MCF 10A (cell line): ENCODE data around the gene MIDN. TPM values are rescaled to one million over a fixed set of nuclear protein-coding genes. Genes with fewer than 3 reads are reported as not detected.

Experiments
- BruUV-seq: library from RNA; stranded (reverse); fragments of 400-500 nt; replicated peaks from 2 replicates; lab custom pipeline; 2021; lab: Mats Ljungman, UMichigan
- CTCF ChIA-PET: fragments of 300-600 bp; sonication (Branson Sonifier 250); formaldehyde crosslinking; extraction: SDS; loops from one replicate; lab custom pipeline; 2021; ENCODE audit warnings: antibody characterized with exemption, inconsistent platforms; lab: Yijun Ruan, JAX
- POLR2A ChIA-PET: fragments of 300-600, 350-650 bp; sonication (Branson Sonifier 250); formaldehyde crosslinking; extraction: SDS; loops from one replicate; lab custom pipeline; 2020; ENCODE audit warnings: antibody characterized with exemption, inconsistent platforms; lab: Yijun Ruan, JAX
- DNase-seq: peaks from one replicate; pipeline ENCODE4 v3.0.0-alpha.2; 2018; ENCODE audit not compliant: unreplicated experiment
- H3K27ac Mint-ChIP-seq: one replicate; pipeline ENCODE4 v1.8.0; 2022; ENCODE audit warnings: mild to moderate bottlenecking, low read depth, mixed read lengths; ENCODE audit not compliant: unreplicated experiment
- H3K27me3 Mint-ChIP-seq: one replicate; pipeline ENCODE4 v1.8.0; 2022; ENCODE audit warnings: mixed read lengths; ENCODE audit not compliant: insufficient read depth, unreplicated experiment
- H3K36me3 Mint-ChIP-seq: one replicate; pipeline ENCODE4 v1.8.0; 2022; ENCODE audit warnings: mild to moderate bottlenecking, moderate library complexity, mixed read lengths; ENCODE audit not compliant: insufficient read depth, unreplicated experiment
- H3K4me1 Mint-ChIP-seq: one replicate; pipeline ENCODE4 v1.8.0; 2022; ENCODE audit warnings: mixed read lengths; ENCODE audit not compliant: insufficient read depth, unreplicated experiment
- H3K4me3 Mint-ChIP-seq: one replicate; pipeline ENCODE4 v1.8.0; 2022; ENCODE audit warnings: mild to moderate bottlenecking, moderate library complexity, mixed read lengths; ENCODE audit not compliant: unreplicated experiment
- H3K9me3 Mint-ChIP-seq: one replicate; pipeline ENCODE4 v1.8.0; 2022; ENCODE audit warnings: mixed read lengths; ENCODE audit not compliant: unreplicated experiment
- intact Hi-C: fragments of 100-400 bp; cut with micrococcal nuclease; formaldehyde crosslinking; loops from 2 replicates; pipeline ENCODE4 v1.14.1; 2022
- total RNA-seq: library from RNA; stranded (reverse); gene quantifications from 2 replicates; pipeline ENCODE4 v1.2.3, GENCODE V29; 2022
- TF ChIP-seq, protein P1 (sequence below): fragments of 200-600 bp; IDR thresholded peaks from one replicate; pipeline ENCODE4 v1.8.0; 2022; ENCODE audit warnings: antibody characterized with exemption, mild to moderate bottlenecking; ENCODE audit not compliant: unreplicated experiment

The MIDN gene
- total RNA-seq, 1 experiment from 2014 or later: 73.6 TPM

DNA sequence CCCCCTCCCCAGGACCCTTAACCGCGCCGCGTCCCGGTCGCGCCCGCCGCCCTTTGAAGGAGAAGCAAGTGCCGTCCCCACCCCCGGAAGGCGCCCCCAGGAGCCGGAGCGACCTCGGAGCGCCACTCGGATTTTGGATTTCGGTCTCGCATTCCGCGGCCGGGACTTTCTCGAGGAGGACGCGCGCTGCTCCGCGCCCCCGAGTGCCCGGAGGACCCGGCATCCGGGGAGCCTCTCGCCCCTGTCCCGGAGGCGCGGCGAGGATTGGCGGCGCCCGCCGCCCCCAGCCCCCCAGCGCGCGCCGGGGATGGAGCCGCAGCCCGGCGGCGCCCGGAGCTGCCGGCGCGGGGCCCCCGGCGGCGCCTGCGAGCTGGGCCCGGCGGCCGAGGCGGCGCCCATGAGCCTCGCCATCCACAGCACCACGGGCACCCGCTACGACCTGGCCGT lies 1.6 kb downstream of the MIDN start:
- ChIA-PET POLR2A (interaction anchor here (0.8 to 2.2 kb wide), 3 partner anchors 17 to 312 kb away, joined by 3 to 17 read pairs (median 7); partner anchors contain the start of gene CIRBP), CTCF (no interaction called here)
- no TSS peak for BruUV-seq
- no peak for DNase-seq
- peaks cover 59% of the 10 kb centered on the region for H3K36me3 Mint-ChIP-seq
- H3K9me3 Mint-ChIP-seq: no peaks in the 10 kb centered on the region
- peak overlapping the region; percentile 86 for H3K4me3 Mint-ChIP-seq
- TF ChIP-seq, protein P1, sequence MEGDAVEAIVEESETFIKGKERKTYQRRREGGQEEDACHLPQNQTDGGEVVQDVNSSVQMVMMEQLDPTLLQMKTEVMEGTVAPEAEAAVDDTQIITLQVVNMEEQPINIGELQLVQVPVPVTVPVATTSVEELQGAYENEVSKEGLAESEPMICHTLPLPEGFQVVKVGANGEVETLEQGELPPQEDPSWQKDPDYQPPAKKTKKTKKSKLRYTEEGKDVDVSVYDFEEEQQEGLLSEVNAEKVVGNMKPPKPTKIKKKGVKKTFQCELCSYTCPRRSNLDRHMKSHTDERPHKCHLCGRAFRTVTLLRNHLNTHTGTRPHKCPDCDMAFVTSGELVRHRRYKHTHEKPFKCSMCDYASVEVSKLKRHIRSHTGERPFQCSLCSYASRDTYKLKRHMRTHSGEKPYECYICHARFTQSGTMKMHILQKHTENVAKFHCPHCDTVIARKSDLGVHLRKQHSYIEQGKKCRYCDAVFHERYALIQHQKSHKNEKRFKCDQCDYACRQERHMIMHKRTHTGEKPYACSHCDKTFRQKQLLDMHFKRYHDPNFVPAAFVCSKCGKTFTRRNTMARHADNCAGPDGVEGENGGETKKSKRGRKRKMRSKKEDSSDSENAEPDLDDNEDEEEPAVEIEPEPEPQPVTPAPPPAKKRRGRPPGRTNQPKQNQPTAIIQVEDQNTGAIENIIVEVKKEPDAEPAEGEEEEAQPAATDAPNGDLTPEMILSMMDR: no peak
- no peak overlapping the region for H3K27ac Mint-ChIP-seq
- peaks cover 5% of the 10 kb centered on the region for H3K4me1 Mint-ChIP-seq
- intact Hi-C loops: loop anchor here (1.0 kb wide), 1 partner anchor 16 kb away; no protein-coding TSS in a partner anchor
- H3K27me3 Mint-ChIP-seq: no peaks in the 10 kb centered on the region

DNA sequence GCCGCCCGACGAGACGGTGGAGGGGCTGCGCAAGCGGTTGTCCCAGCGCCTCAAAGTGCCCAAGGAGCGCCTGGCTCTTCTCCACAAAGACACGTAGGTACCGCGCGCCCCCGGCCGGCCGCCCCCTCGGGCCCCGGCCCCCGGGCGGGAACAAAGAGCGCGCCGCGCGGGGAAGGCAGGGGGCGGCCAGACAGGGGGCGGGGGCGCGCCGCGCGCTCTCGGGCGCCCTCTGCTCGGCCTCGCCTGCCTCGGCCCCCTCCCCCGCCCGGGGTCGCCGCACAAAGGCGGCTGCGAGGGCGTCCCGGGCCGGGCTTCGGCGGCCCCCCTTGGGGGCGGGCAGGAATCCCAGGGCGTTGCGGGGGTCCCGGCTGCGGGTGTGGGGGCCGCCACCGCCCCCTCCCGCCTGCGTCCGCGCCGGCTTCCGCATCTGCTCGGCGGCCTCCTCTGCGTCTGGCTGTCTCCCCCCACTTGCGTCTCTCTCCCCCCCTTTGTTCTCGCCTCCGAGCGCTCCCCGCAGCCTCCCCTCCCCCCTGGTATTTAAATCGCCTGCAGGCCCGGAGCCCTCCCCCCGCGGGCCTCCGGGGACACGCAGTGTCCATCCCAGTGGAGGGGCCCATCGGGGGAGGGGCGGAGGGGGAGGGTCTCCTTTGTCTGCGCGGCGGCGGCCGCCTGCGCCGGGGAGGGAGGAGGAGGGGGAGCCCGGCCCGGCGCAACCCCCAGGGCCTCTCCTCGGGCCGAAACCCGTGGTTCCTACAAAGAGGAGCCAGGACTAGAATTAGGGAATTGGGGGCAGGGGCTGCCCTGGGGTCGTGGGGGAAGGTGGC lies 2.3 kb downstream of the MIDN start:
- peaks cover 5% of the 10 kb centered on the region for H3K4me1 Mint-ChIP-seq
- peak overlapping the region; percentile 86 for H3K4me3 Mint-ChIP-seq
- CTCF ChIA-PET: no interaction called here
- no peak for DNase-seq
- peak overlapping the region; percentile 86 for H3K27ac Mint-ChIP-seq
- peaks cover 65% of the 10 kb centered on the region for H3K36me3 Mint-ChIP-seq
- BruUV-seq: no TSS peak
- TF ChIP-seq, protein P1: no peak
- intact Hi-C loops: no loop called here
- POLR2A ChIA-PET: interaction anchor here (0.6 to 2.7 kb wide), 6 partner anchors 9 to 644 kb away, joined by 3 to 62 read pairs (median 5); partner anchors contain the start of gene CIRBP
- no peaks in the 10 kb centered on the region for H3K27me3 Mint-ChIP-seq
- no peaks in the 10 kb centered on the region for H3K9me3 Mint-ChIP-seq

DNA sequence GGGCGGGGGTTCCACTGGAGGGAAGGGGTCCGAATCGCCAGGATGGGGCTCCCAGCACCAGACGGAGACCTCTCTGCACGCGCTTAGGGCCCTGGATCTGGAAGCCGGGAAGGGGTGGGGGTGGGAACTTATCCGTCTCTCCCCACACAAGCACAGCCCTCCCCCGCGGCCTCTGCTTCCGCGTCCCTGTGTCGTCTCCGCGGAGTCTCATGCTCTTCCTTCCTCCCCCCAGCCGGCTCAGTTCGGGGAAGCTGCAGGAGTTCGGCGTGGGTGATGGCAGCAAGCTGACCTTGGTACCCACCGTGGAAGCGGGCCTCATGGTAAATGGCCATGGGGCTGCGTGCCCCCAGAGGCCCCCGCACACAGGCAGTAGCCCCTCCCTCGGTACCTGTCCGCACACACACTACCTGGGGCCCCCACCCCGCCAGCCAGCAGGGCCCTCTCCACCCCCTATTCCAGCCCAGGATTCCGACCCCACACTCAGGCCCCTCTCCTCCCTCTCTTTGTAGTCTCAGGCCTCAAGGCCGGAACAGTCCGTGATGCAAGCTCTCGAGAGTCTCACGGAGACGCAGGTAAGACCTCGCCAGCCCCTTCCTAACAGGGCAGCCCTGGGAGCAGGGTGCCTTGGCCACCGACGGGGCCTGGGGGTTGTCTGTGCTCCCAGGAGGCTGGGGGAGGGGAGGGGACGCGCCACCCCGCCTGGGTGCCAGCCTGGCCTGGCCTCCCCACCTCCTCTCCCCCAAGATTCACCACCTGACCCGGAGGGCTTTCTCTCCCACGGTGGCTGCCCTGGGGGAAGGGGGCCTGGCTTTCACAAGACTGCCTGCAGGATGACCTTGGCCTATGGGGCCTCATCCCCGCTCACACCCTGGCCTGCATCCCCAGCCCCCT lies 3.2 kb downstream of the MIDN start:
- TF ChIP-seq, protein P1: no peak
- peak overlapping the region; percentile 86 for H3K4me3 Mint-ChIP-seq
- peaks cover 68% of the 10 kb centered on the region for H3K36me3 Mint-ChIP-seq
- TSS peak; percentile 40 for BruUV-seq
- intact Hi-C loops: no loop called here
- H3K4me1 Mint-ChIP-seq: peaks cover 5% of the 10 kb centered on the region
- POLR2A ChIA-PET: interaction anchor here (0.6 to 2.9 kb wide), 7 partner anchors 8 to 645 kb away, joined by 3 to 89 read pairs (median 4); partner anchors contain the start of gene CIRBP
- CTCF ChIA-PET: interaction anchor here (0.6 to 0.7 kb wide), 2 partner anchors 14 to 16 kb away, joined by 3 to 5 read pairs; no protein-coding TSS in a partner anchor
- H3K27ac Mint-ChIP-seq: peak overlapping the region; percentile 86
- H3K9me3 Mint-ChIP-seq: no peaks in the 10 kb centered on the region
- H3K27me3 Mint-ChIP-seq: no peaks in the 10 kb centered on the region
- DNase-seq: peak; percentile 67
